KMS-11 (cell line): ENCODE data around the gene CLDN4.

Experiments
- H2AFZ ChIP-seq: fragments of 200-600 bp; sonication (generic); 2 replicates; pipeline ENCODE4 v1.6.1; 2016; ENCODE audit warnings: antibody characterized with exemption, mixed run types, low read depth
- H3K27ac ChIP-seq: fragments of 200-600 bp; sonication (generic); 2 replicates; pipeline ENCODE4 v1.6.1; 2016; ENCODE audit warnings: mild to moderate bottlenecking, mixed run types
- H3K27me3 ChIP-seq: fragments of 200-600 bp; sonication (generic); 2 replicates; pipeline ENCODE4 v1.6.1; 2017; ENCODE audit warnings: mild to moderate bottlenecking, low read depth, mixed run types, moderate library complexity; ENCODE audit not compliant: insufficient read depth
- H3K36me3 ChIP-seq: fragments of 200-600 bp; sonication (generic); 2 replicates; pipeline ENCODE4 v1.6.1; 2017; ENCODE audit warnings: mild to moderate bottlenecking, mixed run types; ENCODE audit not compliant: insufficient read depth
- H3K4me1 ChIP-seq: fragments of 200-600 bp; sonication (generic); 2 replicates; pipeline ENCODE4 v1.6.1; 2016; ENCODE audit warnings: mild to moderate bottlenecking, low read depth, mixed run types; ENCODE audit not compliant: poor library complexity, severe bottlenecking
- H3K4me2 ChIP-seq: fragments of 200-600 bp; sonication (generic); 2 replicates; pipeline ENCODE4 v1.7.0; 2016; ENCODE audit warnings: mild to moderate bottlenecking, mixed run types
- H3K4me3 ChIP-seq: fragments of 200-600 bp; sonication (generic); IDR thresholded peaks from 2 replicates; pipeline ENCODE4 v1.6.1; 2017; ENCODE audit warnings: low read depth, low read length, mixed read lengths; ENCODE audit not compliant: insufficient read depth
- H3K79me2 ChIP-seq: fragments of 200-600 bp; sonication (generic); 2 replicates; pipeline ENCODE4 v1.6.1; 2016; ENCODE audit warnings: low read depth, mixed run types; ENCODE audit not compliant: insufficient read depth
- H3K9ac ChIP-seq: fragments of 200-600 bp; sonication (generic); 2 replicates; pipeline ENCODE4 v1.6.1; 2016; ENCODE audit warnings: mild to moderate bottlenecking, mixed run types
- H4K20me1 ChIP-seq: fragments of 200-600 bp; sonication (generic); 2 replicates; pipeline ENCODE4 v1.6.1; 2016; ENCODE audit warnings: mild to moderate bottlenecking, mixed run types; ENCODE audit not compliant: insufficient read depth
- TF ChIP-seq, protein P1 (sequence below): fragments of 200-600 bp; sonication (generic); conservative IDR thresholded peaks from 2 replicates; pipeline ENCODE4 v1.6.1; 2017; ENCODE audit warnings: low read depth, mild to moderate bottlenecking, antibody characterized with exemption, low read length, moderate library complexity, mixed read lengths

CLDN4 gene

DNA sequence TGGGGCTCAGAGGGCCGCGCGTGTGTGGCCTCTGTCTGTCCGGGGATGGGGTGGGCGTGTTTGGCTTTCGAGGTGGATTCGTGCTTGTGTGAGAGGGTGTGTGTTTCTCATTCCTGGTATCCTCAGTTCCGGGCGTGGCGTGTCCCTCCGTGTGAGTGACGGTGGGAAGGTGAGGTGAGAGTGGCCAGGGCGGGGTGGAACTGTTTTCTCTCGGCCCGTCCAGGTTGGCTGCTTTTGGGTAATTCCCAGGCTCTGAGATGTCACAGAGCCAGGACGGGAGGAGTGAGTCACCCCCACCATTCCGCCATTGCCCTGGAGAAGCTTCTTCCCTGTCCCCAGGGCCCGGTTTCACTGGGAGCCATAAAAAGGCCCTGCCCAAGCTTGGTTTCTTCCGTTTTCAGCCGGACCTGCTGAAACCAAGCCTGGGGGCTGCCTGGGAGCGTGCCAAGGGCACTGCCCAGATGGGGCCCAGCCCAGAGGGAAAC is 21.3 kb upstream of the CLDN4 start:
- Histone ChIP-seq H3K79me2 (no peaks in the 10 kb centered on the region), H3K4me1 (no peaks in the 10 kb centered on the region), H3K27ac (no peak overlapping the region), H2AFZ (no peak overlapping the region), H3K4me2 (no peak overlapping the region), H4K20me1 (no peaks in the 10 kb centered on the region), H3K4me3 (no peak overlapping the region), H3K9ac (no peak overlapping the region), H3K36me3 (no peaks in the 10 kb centered on the region), H3K27me3 (no peaks in the 10 kb centered on the region)
- TF ChIP-seq, protein P1, sequence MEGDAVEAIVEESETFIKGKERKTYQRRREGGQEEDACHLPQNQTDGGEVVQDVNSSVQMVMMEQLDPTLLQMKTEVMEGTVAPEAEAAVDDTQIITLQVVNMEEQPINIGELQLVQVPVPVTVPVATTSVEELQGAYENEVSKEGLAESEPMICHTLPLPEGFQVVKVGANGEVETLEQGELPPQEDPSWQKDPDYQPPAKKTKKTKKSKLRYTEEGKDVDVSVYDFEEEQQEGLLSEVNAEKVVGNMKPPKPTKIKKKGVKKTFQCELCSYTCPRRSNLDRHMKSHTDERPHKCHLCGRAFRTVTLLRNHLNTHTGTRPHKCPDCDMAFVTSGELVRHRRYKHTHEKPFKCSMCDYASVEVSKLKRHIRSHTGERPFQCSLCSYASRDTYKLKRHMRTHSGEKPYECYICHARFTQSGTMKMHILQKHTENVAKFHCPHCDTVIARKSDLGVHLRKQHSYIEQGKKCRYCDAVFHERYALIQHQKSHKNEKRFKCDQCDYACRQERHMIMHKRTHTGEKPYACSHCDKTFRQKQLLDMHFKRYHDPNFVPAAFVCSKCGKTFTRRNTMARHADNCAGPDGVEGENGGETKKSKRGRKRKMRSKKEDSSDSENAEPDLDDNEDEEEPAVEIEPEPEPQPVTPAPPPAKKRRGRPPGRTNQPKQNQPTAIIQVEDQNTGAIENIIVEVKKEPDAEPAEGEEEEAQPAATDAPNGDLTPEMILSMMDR = no peak

DNA sequence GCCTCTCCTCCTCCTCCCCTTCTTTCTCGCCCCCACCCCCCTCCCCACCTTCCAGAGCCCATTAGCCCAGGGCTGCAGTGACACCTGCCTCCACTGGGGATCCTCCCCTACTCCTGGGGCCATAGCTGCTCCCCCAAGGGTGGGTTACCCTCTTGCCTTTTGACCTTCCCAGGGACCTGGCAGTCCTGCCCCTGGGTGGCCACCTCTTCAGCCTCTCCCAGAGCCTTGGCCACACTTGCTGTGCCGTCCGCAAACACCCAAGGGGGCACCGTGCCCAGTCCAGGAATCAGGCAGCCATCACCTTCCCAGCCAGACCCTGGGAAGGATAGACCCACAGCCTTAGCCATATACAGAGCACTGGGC is 19.8 kb upstream of the CLDN4 start:
- no peak overlapping the region for H2AFZ ChIP-seq

DNA sequence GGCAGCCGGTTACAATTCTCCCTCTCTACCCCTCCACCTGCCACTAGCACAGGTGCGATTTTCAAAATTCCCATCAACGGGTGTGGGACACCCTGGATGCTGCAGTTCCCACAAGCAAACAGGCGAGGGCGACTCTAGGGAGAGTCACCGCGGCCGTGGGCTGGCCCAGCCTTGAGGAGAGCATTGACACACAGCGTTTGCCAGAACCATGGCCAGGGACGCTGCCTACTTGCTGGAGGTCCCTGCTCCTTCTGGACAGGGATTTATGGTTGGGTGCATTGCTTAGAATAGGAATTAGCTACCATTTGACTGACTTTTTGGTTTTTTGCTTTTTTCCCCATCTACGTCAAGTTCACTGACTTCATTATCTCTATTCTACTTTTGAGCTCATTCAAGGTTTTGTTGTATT is 19.0 kb upstream of the CLDN4 start:
- no peak overlapping the region for H2AFZ ChIP-seq
- no peak overlapping the region for H3K4me2 ChIP-seq
- H3K4me3 ChIP-seq = no peak overlapping the region
- no peaks in the 10 kb centered on the region for H3K4me1 ChIP-seq
- no peaks in the 10 kb centered on the region for H3K79me2 ChIP-seq
- H3K36me3 ChIP-seq = no peaks in the 10 kb centered on the region
- H4K20me1 ChIP-seq = no peaks in the 10 kb centered on the region
- H3K27me3 ChIP-seq = no peaks in the 10 kb centered on the region
- H3K9ac ChIP-seq = no peak overlapping the region
- TF ChIP-seq, protein P1 = peak; percentile 78
- no peak overlapping the region for H3K27ac ChIP-seq

More for the DNA sequence above, 19.8 kb upstream of the CLDN4 start:
- Histone ChIP-seq H3K36me3 (no peaks in the 10 kb centered on the region), H3K27ac (no peak overlapping the region), H3K79me2 (no peaks in the 10 kb centered on the region), H3K27me3 (no peaks in the 10 kb centered on the region), H3K4me1 (no peaks in the 10 kb centered on the region), H4K20me1 (no peaks in the 10 kb centered on the region), H3K9ac (no peak overlapping the region), H3K4me2 (no peak overlapping the region), H3K4me3 (no peak overlapping the region)
- TF ChIP-seq, protein P1 = no peak

DNA sequence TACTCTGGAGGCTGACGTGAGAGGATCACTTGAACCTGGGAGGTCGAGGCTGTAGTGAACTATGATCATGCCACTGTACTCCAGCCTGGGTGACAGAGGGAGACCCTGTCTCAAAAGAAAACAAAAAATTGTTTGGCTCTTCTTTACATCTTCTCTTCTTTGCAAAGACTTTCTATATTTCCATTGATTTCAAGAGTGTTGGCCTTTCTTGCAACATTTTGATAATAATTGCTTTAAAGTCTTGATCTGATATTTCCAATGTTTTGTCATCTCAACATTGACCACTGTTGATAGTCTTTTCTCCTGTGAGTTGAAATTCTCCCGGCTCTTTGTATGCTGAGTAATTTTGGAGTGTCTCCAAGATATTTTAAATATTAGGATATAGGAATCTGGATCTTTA is 17.8 kb upstream of the CLDN4 start:
- Histone ChIP-seq H3K4me1 (no peaks in the 10 kb centered on the region), H3K36me3 (no peaks in the 10 kb centered on the region), H3K79me2 (no peaks in the 10 kb centered on the region), H3K9ac (no peak overlapping the region), H3K27ac (no peak overlapping the region), H3K4me3 (no peak overlapping the region), H2AFZ (no peak overlapping the region), H3K4me2 (no peak overlapping the region), H4K20me1 (no peaks in the 10 kb centered on the region), H3K27me3 (no peaks in the 10 kb centered on the region)
- TF ChIP-seq, protein P1 = no peak

DNA sequence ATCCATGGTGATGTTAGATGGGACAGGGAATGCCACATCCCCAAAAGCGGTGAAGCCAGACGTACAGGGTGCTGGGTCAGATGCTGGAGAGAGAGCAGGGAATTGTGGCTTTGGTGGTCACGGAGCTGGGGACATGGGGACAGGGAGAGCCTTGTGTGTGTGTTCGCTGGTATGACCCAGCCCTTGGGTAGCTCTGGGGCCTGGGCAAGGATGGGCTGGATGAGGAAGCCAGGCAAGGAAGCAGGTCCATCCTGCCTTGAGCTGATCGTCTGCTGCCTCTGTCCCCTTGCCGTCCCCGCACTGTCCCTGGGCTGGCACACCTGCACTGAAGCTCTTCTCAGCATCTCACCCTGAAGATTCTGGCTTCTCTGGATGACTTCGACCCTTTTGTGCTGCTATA is 15.4 kb upstream of the CLDN4 start:
- no peaks in the 10 kb centered on the region for H3K4me1 ChIP-seq
- no peaks in the 10 kb centered on the region for H4K20me1 ChIP-seq
- H3K4me2 ChIP-seq = no peak overlapping the region
- H3K27me3 ChIP-seq = no peaks in the 10 kb centered on the region
- H2AFZ ChIP-seq = no peak overlapping the region
- no peak overlapping the region for H3K27ac ChIP-seq
- no peaks in the 10 kb centered on the region for H3K79me2 ChIP-seq
- H3K9ac ChIP-seq = no peak overlapping the region
- H3K4me3 ChIP-seq = no peak overlapping the region
- H3K36me3 ChIP-seq = no peaks in the 10 kb centered on the region
- TF ChIP-seq, protein P1 = no peak
